ENCODE measurements around the gene USP13.

Gene USP13

GRCh38 chr3:179797192-179797591 lies 144.4 kb downstream of the USP13 start:
- Histone ChIP-seq H3K4me3 (ENCODE audit: low read length) (no peak overlapping the region), H3K27ac (ENCODE audit: low read length) (no peak overlapping the region), H3K4me1 (ENCODE audit: low read length) (no peaks in the 10 kb centered on the region), H3K9me3 (ENCODE audit: insufficient read depth, low read length) (no peaks in the 10 kb centered on the region), H3K36me3 (replicated peaks; ENCODE audit: low read depth, low read length) (no peaks in the 10 kb centered on the region), H3K4me2 (ENCODE audit: low read length) (no peak overlapping the region), H4K20me1 (ENCODE audit: insufficient read depth, low read length) (no peaks in the 10 kb centered on the region), H3K9ac (ENCODE audit: low read length) (no peak overlapping the region), H3K27me3 (ENCODE audit: low read depth, low read length) (no peaks in the 10 kb centered on the region), H3K79me2 (ENCODE audit: low read length) (no peaks in the 10 kb centered on the region), H2AFZ (ENCODE audit: low read depth, low read length) (no peak overlapping the region)
- TF ChIP-seq CTCF (IDR thresholded peaks at IDR 0.05; ENCODE audit: low read depth, low read length) = no peak
- TF ChIP-seq EZH2phosphoT487 (IDR thresholded peaks at IDR 0.05; ENCODE audit: low read depth) = no peak

- Histone ChIP-seq H2AFZ (ENCODE audit: low read depth, low read length) (no peak overlapping the region), H4K20me1 (ENCODE audit: insufficient read depth, low read length) (no peaks in the 10 kb centered on the region), H3K9ac (ENCODE audit: low read length) (no peak overlapping the region), H3K36me3 (replicated peaks; ENCODE audit: low read depth, low read length) (no peaks in the 10 kb centered on the region), H3K4me3 (ENCODE audit: low read length) (no peak overlapping the region), H3K4me1 (ENCODE audit: low read length) (no peaks in the 10 kb centered on the region), H3K79me2 (ENCODE audit: low read length) (no peaks in the 10 kb centered on the region), H3K27ac (ENCODE audit: low read length) (no peak overlapping the region), H3K9me3 (ENCODE audit: insufficient read depth, low read length) (no peaks in the 10 kb centered on the region), H3K27me3 (ENCODE audit: low read depth, low read length) (no peaks in the 10 kb centered on the region), H3K4me2 (ENCODE audit: low read length) (no peak overlapping the region)
- no peak for TF ChIP-seq CTCF (IDR thresholded peaks at IDR 0.05; ENCODE audit: low read depth, low read length)
Measured at GRCh38 chr3:179801263-179801662, 148.4 kb downstream of the USP13 start.

- Histone ChIP-seq H4K20me1 (ENCODE audit: insufficient read depth, low read length) (no peaks in the 10 kb centered on the region), H3K36me3 (replicated peaks; ENCODE audit: low read depth, low read length) (no peaks in the 10 kb centered on the region), H2AFZ (ENCODE audit: low read depth, low read length) (no peak overlapping the region), H3K9ac (ENCODE audit: low read length) (no peak overlapping the region), H3K4me3 (ENCODE audit: low read length) (no peak overlapping the region), H3K79me2 (ENCODE audit: low read length) (no peaks in the 10 kb centered on the region), H3K27ac (ENCODE audit: low read length) (no peak overlapping the region), H3K4me2 (ENCODE audit: low read length) (no peak overlapping the region), H3K27me3 (ENCODE audit: low read depth, low read length) (no peaks in the 10 kb centered on the region), H3K9me3 (ENCODE audit: insufficient read depth, low read length) (no peaks in the 10 kb centered on the region), H3K4me1 (ENCODE audit: low read length) (no peaks in the 10 kb centered on the region)
- TF ChIP-seq CTCF (IDR thresholded peaks at IDR 0.05; ENCODE audit: low read depth, low read length) (no peak), EZH2phosphoT487 (IDR thresholded peaks at IDR 0.05; ENCODE audit: low read depth) (no peak)
Measured at GRCh38 chr3:179801856-179802255, 149.0 kb downstream of the USP13 start.

GRCh38 chr3:179806177-179806576 lies 153.3 kb downstream of the USP13 start:
- no peaks in the 10 kb centered on the region for H3K79me2 ChIP-seq (ENCODE audit: low read length)
- H4K20me1 ChIP-seq (ENCODE audit: insufficient read depth, low read length) = no peaks in the 10 kb centered on the region
- TF ChIP-seq CTCF (IDR thresholded peaks at IDR 0.05; ENCODE audit: low read depth, low read length) = no peak
- no peak for TF ChIP-seq EZH2phosphoT487 (IDR thresholded peaks at IDR 0.05; ENCODE audit: low read depth)
- H3K27ac ChIP-seq (ENCODE audit: low read length) = no peak overlapping the region
- no peak overlapping the region for H3K9ac ChIP-seq (ENCODE audit: low read length)
- H3K9me3 ChIP-seq (ENCODE audit: insufficient read depth, low read length) = no peaks in the 10 kb centered on the region
- no peak overlapping the region for H2AFZ ChIP-seq (ENCODE audit: low read depth, low read length)
- H3K4me1 ChIP-seq (ENCODE audit: low read length) = peaks cover under 1% of the 10 kb centered on the region
- no peak overlapping the region for H3K4me2 ChIP-seq (ENCODE audit: low read length)
- H3K4me3 ChIP-seq (ENCODE audit: low read length) = no peak overlapping the region
- no peaks in the 10 kb centered on the region for H3K36me3 ChIP-seq (replicated peaks; ENCODE audit: low read depth, low read length)
- H3K27me3 ChIP-seq (ENCODE audit: low read depth, low read length) = no peaks in the 10 kb centered on the region

Data from OCI-LY3 (cell line).